SK-N-SH (cell line): ENCODE measurements around the gene PPDPF. TPM values are rescaled to one million over a fixed set of nuclear protein-coding genes. Genes with fewer than 3 reads are reported as not detected.
"Not testable (repeated sequence)": the region's sequence is repeated elsewhere in the genome, so short reads cannot be mapped to it uniquely, and the experiment has no call there.

Experiments
- CTCF ChIA-PET: fragments of 300-600, 350-600 bp; formaldehyde crosslinking; extraction: SDS; loops from one replicate; lab custom pipeline; 2021; lab: Yijun Ruan, JAX
- POLR2A ChIA-PET: fragments of 350-600 bp; sonication (Branson Sonifier 250); formaldehyde crosslinking; extraction: SDS; loops from one replicate; lab custom pipeline; 2020; ENCODE audit warnings: antibody characterized with exemption, inconsistent platforms; lab: Yijun Ruan, JAX
- DNase-seq: peaks from one replicate; pipeline ENCODE4 v3.0.0; 2012
- H2AFZ ChIP-seq: fragments of 200-600 bp; sonication (generic); 2 replicates; pipeline ENCODE4 v1.8.1; 2016; ENCODE audit warnings: antibody characterized with exemption, mild to moderate bottlenecking, low read depth
- H3F3A ChIP-seq: fragments of 200-600 bp; sonication (generic); replicated peaks from 2 replicates; pipeline ENCODE3; 2016; ENCODE audit warnings: antibody characterized with exemption, mild to moderate bottlenecking; ENCODE audit not compliant: insufficient read depth
- H3K27ac ChIP-seq, 2 experiments: fragments of 200-500 bp in 1 of 2; fragments of 200-600 bp in 1 of 2; sonication (Bioruptor generic) in 1 of 2; sonication (generic), shearing (Covaris generic) in 1 of 2; 2 replicates each; pipeline versions ENCODE4 v1.5.1 to v1.6.1; 2014 to 2016; ENCODE audit warnings: low read depth in 2 of 2, inconsistent platforms in 1 of 2, low read length in 1 of 2, mild to moderate bottlenecking in 1 of 2, mixed read lengths in 1 of 2
- H3K27me3 ChIP-seq: fragments of 200-600 bp; sonication (generic), shearing (Covaris generic); 2 replicates; pipeline ENCODE4 v1.6.1; 2016; ENCODE audit warnings: mixed run types; ENCODE audit not compliant: insufficient read depth
- H3K36me3 ChIP-seq, 2 experiments: fragments of 200-500 bp in 1 of 2; fragments of 200-600 bp in 1 of 2; sonication (Bioruptor generic) in 1 of 2; sonication (generic) in 1 of 2; replicated peaks in 1 of 2; 2 replicates each; pipeline versions ENCODE3 to v1.5.1; 2014 to 2016; ENCODE audit warnings: low read length in 1 of 2, mild to moderate bottlenecking in 1 of 2; ENCODE audit not compliant: insufficient read depth in 2 of 2, control insufficient read depth in 1 of 2
- H3K4me1 ChIP-seq, 2 experiments: fragments of 200-500 bp in 1 of 2; fragments of 200-600 bp in 1 of 2; sonication (Bioruptor generic) in 1 of 2; sonication (generic), shearing (Covaris generic) in 1 of 2; 2 replicates each; pipeline versions ENCODE4 v1.5.1 to v1.6.1; 2014 to 2016; ENCODE audit warnings: low read depth in 1 of 2, low read length in 1 of 2, mixed run types in 1 of 2; ENCODE audit not compliant: insufficient read depth in 2 of 2, control insufficient read depth in 1 of 2
- H3K4me2 ChIP-seq: fragments of 200-600 bp; sonication (generic), shearing (Covaris generic); 2 replicates; pipeline ENCODE4 v1.6.1; 2017; ENCODE audit warnings: mixed run types
- H3K4me3 ChIP-seq, 2 experiments: fragments of 200-500 bp in 1 of 2; fragments of 200-600 bp in 1 of 2; sonication (Bioruptor generic) in 1 of 2; sonication (generic), shearing (Covaris generic) in 1 of 2; 2 replicates each; pipeline versions ENCODE4 v1.5.1 to v1.8.1; 2014 to 2016; ENCODE audit warnings: low read depth in 2 of 2, inconsistent platforms in 1 of 2, low read length in 1 of 2, mild to moderate bottlenecking in 1 of 2, mixed read lengths in 1 of 2, moderate library complexity in 1 of 2
- H3K79me2 ChIP-seq: fragments of 200-600 bp; sonication (generic); 2 replicates; pipeline ENCODE4 v1.8.1; 2017; ENCODE audit warnings: mild to moderate bottlenecking; ENCODE audit not compliant: insufficient read depth
- H3K9ac ChIP-seq: fragments of 200-600 bp; sonication (generic); 2 replicates; pipeline ENCODE4 v1.6.1; 2017; ENCODE audit warnings: mixed run types
- H3K9me2 ChIP-seq: fragments of 200-600 bp; sonication (generic); 2 replicates; pipeline ENCODE4 v1.6.1; 2017; ENCODE audit warnings: mixed run types
- H3K9me3 ChIP-seq: fragments of 200-600 bp; sonication (generic); 2 replicates; pipeline ENCODE4 v1.6.1; 2017; ENCODE audit warnings: mixed run types, mild to moderate bottlenecking, moderate library complexity
- H4K20me1 ChIP-seq: fragments of 200-600 bp; sonication (generic); 2 replicates; pipeline ENCODE4 v1.6.1; 2017; ENCODE audit warnings: mild to moderate bottlenecking, mixed run types; ENCODE audit not compliant: insufficient read depth
- EZH2phosphoT487 ChIP-seq: fragments of 200-600 bp; sonication (generic); IDR thresholded peaks from 2 replicates; pipeline ENCODE4 v1.6.1; 2017; ENCODE audit warnings: low read depth, mixed run types, mild to moderate bottlenecking, antibody characterized with exemption, moderate library complexity, borderline replicate concordance
- TAF1 ChIP-seq: IDR thresholded peaks from 2 replicates; pipeline ENCODE4 v1.6.1; 2012; ENCODE audit warnings: low read depth, mild to moderate bottlenecking, low read length, moderate library complexity, borderline replicate concordance
- TCF12 ChIP-seq: IDR thresholded peaks from 2 replicates; pipeline ENCODE4 v1.4.0; 2012
- WGBS: methylation state at CpG from one replicate; pipeline ENCODE4 v1.1.6; 2017; ENCODE audit warnings: low lambda C conversion rate; 5-methylcytosine and 5-hydroxymethylcytosine counted together
- polyA plus RNA-seq, 3 experiments: library from polyadenylated mRNA; depleted of rRNA; stranded (reverse); fragments of >200 nt; gene quantifications; 2 replicates each; pipeline ENCODE4 v1.2.3, GENCODE V29; 2012
- TF ChIP-seq, protein P1 (sequence below): IDR thresholded peaks from 2 replicates; pipeline ENCODE4; 2012

Gene PPDPF
- polyA plus RNA-seq, 1 of the 3 experiments (the other 2 are of a cell fraction) = 71.4 TPM

DNA sequence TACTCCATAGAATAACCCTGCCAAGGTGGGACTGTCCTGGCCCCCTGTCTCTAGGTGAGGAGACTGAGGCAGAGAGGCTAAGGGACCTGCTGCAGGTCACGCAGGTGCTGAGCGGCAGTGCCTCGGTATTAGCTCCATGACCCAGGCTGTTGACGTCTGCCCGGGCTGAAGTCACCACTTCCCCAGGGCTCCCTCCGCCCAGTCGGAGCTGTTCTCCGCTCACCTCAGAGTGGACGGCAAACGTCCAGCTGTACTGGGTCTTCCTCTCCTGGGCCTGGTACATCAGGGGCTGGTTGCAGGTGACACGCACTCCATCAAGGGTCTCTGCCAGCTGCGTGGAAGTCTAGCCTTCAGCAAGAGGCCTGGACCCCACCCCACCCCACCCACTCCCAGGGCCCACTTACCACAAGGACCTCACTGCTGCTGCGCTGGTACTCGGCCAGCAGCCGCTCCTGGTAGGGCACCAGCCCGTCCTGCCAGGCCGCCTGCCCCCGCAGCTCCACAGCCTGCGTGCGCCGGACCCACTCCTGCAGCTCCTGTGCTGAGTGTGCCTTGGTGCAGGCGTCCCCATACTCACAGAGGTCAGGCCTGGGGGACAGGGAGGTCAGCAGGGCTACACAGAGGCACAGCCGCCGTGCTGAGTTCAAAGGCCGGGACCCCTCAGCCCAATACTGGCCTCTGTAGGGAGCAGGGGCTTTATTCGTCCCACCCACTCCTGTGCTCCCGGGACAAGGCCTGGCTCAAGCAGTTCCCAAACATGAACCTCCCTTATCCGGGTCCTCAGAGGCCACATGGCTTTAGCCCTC is 49.9 kb downstream of the PPDPF start (continued):
- no peak for TF ChIP-seq EZH2phosphoT487
- TF ChIP-seq TAF1 = no peak
- TF ChIP-seq, protein P1, sequence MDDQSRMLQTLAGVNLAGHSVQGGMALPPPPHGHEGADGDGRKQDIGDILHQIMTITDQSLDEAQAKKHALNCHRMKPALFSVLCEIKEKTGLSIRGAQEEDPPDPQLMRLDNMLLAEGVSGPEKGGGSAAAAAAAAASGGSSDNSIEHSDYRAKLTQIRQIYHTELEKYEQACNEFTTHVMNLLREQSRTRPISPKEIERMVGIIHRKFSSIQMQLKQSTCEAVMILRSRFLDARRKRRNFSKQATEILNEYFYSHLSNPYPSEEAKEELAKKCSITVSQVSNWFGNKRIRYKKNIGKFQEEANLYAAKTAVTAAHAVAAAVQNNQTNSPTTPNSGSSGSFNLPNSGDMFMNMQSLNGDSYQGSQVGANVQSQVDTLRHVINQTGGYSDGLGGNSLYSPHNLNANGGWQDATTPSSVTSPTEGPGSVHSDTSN = no peak
- no peak for TF ChIP-seq TCF12

DNA sequence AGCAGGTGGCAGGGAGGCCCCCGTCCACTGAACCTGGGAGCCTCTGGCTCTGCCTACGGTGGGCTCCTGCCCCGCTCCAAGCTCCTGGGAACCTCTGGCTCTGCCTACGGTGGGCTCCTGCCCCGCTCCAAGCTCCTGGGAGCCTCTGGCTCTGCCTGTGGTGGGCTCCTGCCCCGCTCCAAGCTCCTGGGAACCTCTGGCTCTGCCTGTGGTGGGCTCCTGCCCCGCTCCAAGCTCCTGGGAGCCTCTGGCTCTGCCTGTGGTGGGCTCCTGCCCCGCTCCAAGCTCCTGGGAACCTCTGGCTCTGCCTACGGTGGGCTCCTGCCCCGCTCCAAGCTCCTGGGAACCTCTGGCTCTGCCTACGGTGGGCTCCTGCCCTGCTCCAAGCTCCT is 50.5 kb downstream of the PPDPF start:
- H3K27ac ChIP-seq, H3K27me3 ChIP-seq, H2AFZ ChIP-seq, H3K9ac ChIP-seq, H3K4me2 ChIP-seq, H3K4me3 ChIP-seq, H3K9me3 ChIP-seq, DNase-seq, H3K79me2 ChIP-seq, POLR2A ChIA-PET, H3K9me2 ChIP-seq, H3F3A ChIP-seq, CTCF ChIA-PET, H4K20me1 ChIP-seq: not testable (repeated sequence)
- Histone ChIP-seq H3K36me3 (peaks cover 0 to 11% of the 10 kb centered on the region in 2 experiments), H3K4me1 (peaks cover 3 to 15% of the 10 kb centered on the region in 2 experiments; a peak in 2 of 4 replicates)
- 53% methylated on average over 2 of the region's 11 CpGs for WGBS

Other genes starting within 250 kb of the PPDPF start
- gene ARFGAP1, start 248.0 kb upstream of the PPDPF start, polyA plus RNA-seq (2012; rRNA removed) = 72.7 and 77.0 TPM in 2 replicates
- not detected in 2 replicates for gene COL20A1, start 227.6 kb upstream of the PPDPF start, polyA plus RNA-seq (2012; rRNA removed)
- not detected in 2 replicates for gene CHRNA4, start 159.4 kb upstream of the PPDPF start, polyA plus RNA-seq (2012; rRNA removed)
- 3.9 and 8.3 TPM in 2 replicates for gene KCNQ2, start 48.1 kb upstream of the PPDPF start, polyA plus RNA-seq (2012; rRNA removed)
- gene EEF1A2, start 21.7 kb upstream of the PPDPF start, polyA plus RNA-seq (2012; rRNA removed) = 9.2 and 16.5 TPM in 2 replicates
- 0.07 and 0.13 TPM in 2 replicates for gene PTK6, start 16.6 kb downstream of the PPDPF start, polyA plus RNA-seq (2012; rRNA removed)
- not detected in 2 replicates for gene SRMS, start 27.0 kb downstream of the PPDPF start, polyA plus RNA-seq (2012; rRNA removed)
- 4.5 and 5.5 TPM in 2 replicates for gene FNDC11, start 33.4 kb downstream of the PPDPF start, polyA plus RNA-seq (2012; rRNA removed)
- gene HELZ2, start 53.5 kb downstream of the PPDPF start, polyA plus RNA-seq (2012; rRNA removed) = 5.5 and 7.6 TPM in 2 replicates
- 5.6 and 6.5 TPM in 2 replicates for gene GMEB2, start 106.3 kb downstream of the PPDPF start, polyA plus RNA-seq (2012; rRNA removed)
- 89.8 and 111 TPM in 2 replicates for gene STMN3, start 132.7 kb downstream of the PPDPF start, polyA plus RNA-seq (2012; rRNA removed)
- 9.9 and 12.9 TPM in 2 replicates for gene RTEL1, start 137.5 kb downstream of the PPDPF start, polyA plus RNA-seq (2012; rRNA removed)
- gene TNFRSF6B, start 175.9 kb downstream of the PPDPF start, polyA plus RNA-seq (2012; rRNA removed) = 8.2 and 9.4 TPM in 2 replicates
- 65.4 and 72.8 TPM in 2 replicates for gene ARFRP1, start 187.2 kb downstream of the PPDPF start, polyA plus RNA-seq (2012; rRNA removed)
- gene ZGPAT, start 187.3 kb downstream of the PPDPF start, polyA plus RNA-seq (2012; rRNA removed) = 33.7 and 36.8 TPM in 2 replicates
- 10.9 and 12.3 TPM in 2 replicates for gene LIME1, start 215.9 kb downstream of the PPDPF start, polyA plus RNA-seq (2012; rRNA removed)
- 75.5 and 90.9 TPM in 2 replicates for gene SLC2A4RG, start 219.0 kb downstream of the PPDPF start, polyA plus RNA-seq (2012; rRNA removed)